Fibroblast of skin of scalp (primary cell): ENCODE measurements around the gene NUAK2.

Experiments
- DNase-seq: peaks from one replicate; pipeline ENCODE4 v3.0.0-alpha.2; 2013

Gene NUAK2

GRCh38 chr1:205346956-205347574, 25.5 kb upstream of the NUAK2 start:
- no peak for DNase-seq

- no peak for DNase-seq
Measured at GRCh38 chr1:205345761-205346160, 24.2 kb upstream of the NUAK2 start.

- peak; percentile 14 for DNase-seq
Measured at GRCh38 chr1:205344066-205344928, 22.8 kb upstream of the NUAK2 start.

- DNase-seq: no peak
Measured at GRCh38 chr1:205343431-205344065, 22.0 kb upstream of the NUAK2 start.

- no peak for DNase-seq
Measured at GRCh38 chr1:205342986-205343385, 21.4 kb upstream of the NUAK2 start.

- DNase-seq: no peak
Measured at GRCh38 chr1:205340676-205341075, 19.1 kb upstream of the NUAK2 start.

- DNase-seq: no peak
Measured at GRCh38 chr1:205339717-205340116, 18.2 kb upstream of the NUAK2 start.

- no peak for DNase-seq
Measured at GRCh38 chr1:205339197-205339702, 17.7 kb upstream of the NUAK2 start.

- DNase-seq: no peak
Measured at GRCh38 chr1:205338011-205338410, 16.5 kb upstream of the NUAK2 start.

GRCh38 chr1:205337481-205337880, 15.9 kb upstream of the NUAK2 start:
- no peak for DNase-seq

GRCh38 chr1:205335692-205336091, 14.1 kb upstream of the NUAK2 start:
- peak; percentile 67 for DNase-seq

GRCh38 chr1:205332015-205332791, 10.7 kb upstream of the NUAK2 start:
- DNase-seq: no peak

- no peak for DNase-seq
Measured at GRCh38 chr1:205330150-205330549, 8.6 kb upstream of the NUAK2 start.

- no peak for DNase-seq
Measured at GRCh38 chr1:205329719-205330118, 8.2 kb upstream of the NUAK2 start.

GRCh38 chr1:205328476-205328875, 6.9 kb upstream of the NUAK2 start:
- no peak for DNase-seq

GRCh38 chr1:205326812-205327466, 5.4 kb upstream of the NUAK2 start:
- DNase-seq: no peak

- DNase-seq: peak; percentile 80
Measured at GRCh38 chr1:205325334-205325884, 3.9 kb upstream of the NUAK2 start.

GRCh38 chr1:205324781-205325180, 3.2 kb upstream of the NUAK2 start:
- peak; percentile 72 for DNase-seq

- no peak for DNase-seq
Measured at GRCh38 chr1:205323794-205324193, 2.2 kb upstream of the NUAK2 start.

GRCh38 chr1:205321959-205322283, 376 bp upstream of the NUAK2 start:
- DNase-seq: no peak

GRCh38 chr1:205319081-205320018, 2.2 kb downstream of the NUAK2 start:
- peak; percentile 52 for DNase-seq
